ENCODE data around the gene EYS. TPM values are rescaled to one million over a fixed set of nuclear protein-coding genes. Genes with fewer than 3 reads are reported as not detected.

Gene EYS
- polyA plus RNA-seq, 1 of the 3 experiments (the other 2 are of a cell fraction), result 0.05 TPM

DNA sequence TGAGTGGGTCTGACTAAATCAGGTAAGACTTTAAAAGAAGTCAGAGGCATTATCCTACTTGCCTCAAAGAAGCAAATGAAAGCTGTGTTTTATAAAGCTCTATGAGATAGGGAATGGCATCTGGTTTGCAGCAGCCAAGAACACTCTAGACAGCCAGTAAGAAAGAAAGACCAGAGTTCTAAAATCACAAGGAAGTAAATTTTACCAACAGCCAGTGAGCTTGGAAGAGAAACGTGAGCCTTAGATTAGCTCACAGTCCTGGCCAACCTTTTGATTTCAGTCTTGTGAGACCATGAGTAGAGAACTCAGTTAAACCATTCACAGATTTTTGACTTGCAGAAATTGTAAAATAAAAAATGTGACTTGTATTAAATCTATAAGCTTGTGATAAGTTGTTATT, 693.0 kb downstream of the EYS start:
- DNase-seq, result no peak
- H4K20me1 ChIP-seq (ENCODE audit: insufficient read depth), result no peaks in the 10 kb centered on the region
- H2AFZ ChIP-seq (ENCODE audit: low read depth), result no peak overlapping the region
- ChIA-PET CTCF (interaction anchor here (1.2 kb wide), 1 partner anchor 19 kb away, joined by 4 read pairs; no protein-coding TSS in a partner anchor), POLR2A (no interaction called here)
- no peak overlapping the region for H3K9ac ChIP-seq
- WGBS (ENCODE audit: low lambda C conversion rate), result 76% methylated on average over 1 of the region's 1 CpG
- H3K27ac ChIP-seq (ENCODE audit: low read depth in 2 of 2, low read length in 1 of 2), result no peak overlapping the region
- no peaks in the 10 kb centered on the region for H3K9me2 ChIP-seq
- no peaks in the 10 kb centered on the region for H3K79me2 ChIP-seq (ENCODE audit: insufficient read depth)
- H3K36me3 ChIP-seq (replicated peaks in 1 of 2; ENCODE audit: control insufficient read depth in 1 of 2, insufficient read depth in 2 of 2, low read length in 1 of 2), result no peaks in the 10 kb centered on the region
- H3K4me2 ChIP-seq, result no peak overlapping the region
- H3F3A ChIP-seq (replicated peaks; ENCODE audit: insufficient read depth), result no peaks in the 10 kb centered on the region
- TF ChIP-seq NRF1 (IDR thresholded peaks at IDR 0.05; ENCODE audit: low read depth, low read length), result no peak
- TF ChIP-seq SMC3 (IDR thresholded peaks at IDR 0.05; ENCODE audit: low read depth, low read length), result no peak
- TF ChIP-seq CHD2 (IDR thresholded peaks at IDR 0.05; ENCODE audit: low read length, partially characterized antibody), result no peak
- no peaks in the 10 kb centered on the region for H3K4me1 ChIP-seq (ENCODE audit: control insufficient read depth in 1 of 2, insufficient read depth in 2 of 2, low read depth in 1 of 2, low read length in 1 of 2)
- H3K4me3 ChIP-seq (ENCODE audit: low read depth in 2 of 2, low read length in 1 of 2), result no peak overlapping the region
- H3K27me3 ChIP-seq (ENCODE audit: insufficient read depth), result no peaks in the 10 kb centered on the region
- no peaks in the 10 kb centered on the region for H3K9me3 ChIP-seq

DNA sequence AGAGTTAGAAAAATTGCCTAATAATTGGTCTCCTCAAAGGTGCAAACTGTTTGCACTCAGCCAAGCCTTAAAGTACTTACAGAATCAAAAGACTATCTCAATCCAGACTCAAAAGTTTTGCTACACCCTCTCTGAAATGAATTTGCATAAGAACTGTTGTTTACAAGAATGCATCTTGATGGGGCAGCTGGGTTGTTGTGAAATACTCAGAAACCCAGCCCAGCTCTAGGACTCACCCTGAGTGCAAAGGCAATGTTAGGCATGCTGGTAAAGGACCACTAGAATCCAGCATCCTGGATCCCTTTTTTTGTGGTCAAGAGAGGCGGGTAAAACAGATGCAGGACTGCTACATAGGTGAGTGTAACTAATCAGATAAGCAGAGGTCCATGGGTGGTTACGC, 700.2 kb downstream of the EYS start:
- H4K20me1 ChIP-seq (ENCODE audit: insufficient read depth), result no peaks in the 10 kb centered on the region
- TF ChIP-seq, protein P1, sequence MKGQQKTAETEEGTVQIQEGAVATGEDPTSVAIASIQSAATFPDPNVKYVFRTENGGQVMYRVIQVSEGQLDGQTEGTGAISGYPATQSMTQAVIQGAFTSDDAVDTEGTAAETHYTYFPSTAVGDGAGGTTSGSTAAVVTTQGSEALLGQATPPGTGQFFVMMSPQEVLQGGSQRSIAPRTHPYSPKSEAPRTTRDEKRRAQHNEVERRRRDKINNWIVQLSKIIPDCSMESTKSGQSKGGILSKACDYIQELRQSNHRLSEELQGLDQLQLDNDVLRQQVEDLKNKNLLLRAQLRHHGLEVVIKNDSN (IDR thresholded peaks at IDR 0.05; ENCODE audit: borderline replicate concordance, low read depth), result no peak
- DNase-seq, result no peak
- no peaks in the 10 kb centered on the region for H3K9me2 ChIP-seq
- no peak overlapping the region for H3K27ac ChIP-seq (ENCODE audit: low read depth in 2 of 2, low read length in 1 of 2)
- H3K9me3 ChIP-seq, result no peaks in the 10 kb centered on the region
- WGBS (ENCODE audit: low lambda C conversion rate), result 54% methylated on average over 2 of the region's 2 CpGs
- no peaks in the 10 kb centered on the region for H3F3A ChIP-seq (replicated peaks; ENCODE audit: insufficient read depth)
- no peak overlapping the region for H3K4me2 ChIP-seq
- POLR2A ChIA-PET, result no interaction called here
- CTCF ChIA-PET, result no interaction called here
- H3K4me3 ChIP-seq (ENCODE audit: low read depth in 2 of 2, low read length in 1 of 2), result no peak overlapping the region
- no peak overlapping the region for H3K9ac ChIP-seq
- no peaks in the 10 kb centered on the region for H3K4me1 ChIP-seq (ENCODE audit: control insufficient read depth in 1 of 2, insufficient read depth in 2 of 2, low read depth in 1 of 2, low read length in 1 of 2)
- no peaks in the 10 kb centered on the region for H3K79me2 ChIP-seq (ENCODE audit: insufficient read depth)
- no peaks in the 10 kb centered on the region for H3K36me3 ChIP-seq (replicated peaks in 1 of 2; ENCODE audit: control insufficient read depth in 1 of 2, insufficient read depth in 2 of 2, low read length in 1 of 2)
- no peaks in the 10 kb centered on the region for H3K27me3 ChIP-seq (ENCODE audit: insufficient read depth)
- no peak overlapping the region for H2AFZ ChIP-seq (ENCODE audit: low read depth)

DNA sequence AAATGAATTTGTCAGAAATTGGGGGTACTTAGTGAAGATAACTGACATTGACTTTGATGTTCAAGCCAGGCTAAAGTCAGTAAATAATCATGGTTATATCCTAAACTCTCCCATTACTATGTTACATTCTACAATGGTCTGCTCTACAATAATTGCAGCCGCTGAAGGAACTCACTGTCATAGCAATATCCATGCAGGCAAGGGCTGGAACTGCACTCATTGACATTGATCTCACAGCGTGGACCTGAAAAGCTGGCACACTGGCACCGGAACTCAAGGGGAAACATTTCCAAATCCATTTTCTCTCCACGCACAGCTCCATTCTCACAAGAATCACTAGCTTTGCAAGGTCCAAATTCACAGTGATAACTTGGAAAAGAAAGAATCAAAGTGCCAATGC, 702.7 kb downstream of the EYS start:
- H2AFZ ChIP-seq (ENCODE audit: low read depth), result no peak overlapping the region
- no peak overlapping the region for H3K4me3 ChIP-seq (ENCODE audit: low read depth in 2 of 2, low read length in 1 of 2)
- ChIA-PET POLR2A (no interaction called here), CTCF (no interaction called here)
- no peak overlapping the region for H3K4me2 ChIP-seq
- no peak overlapping the region for H3K27ac ChIP-seq (ENCODE audit: low read depth in 2 of 2, low read length in 1 of 2)
- no peaks in the 10 kb centered on the region for H3K27me3 ChIP-seq (ENCODE audit: insufficient read depth)
- H3K79me2 ChIP-seq (ENCODE audit: insufficient read depth), result no peaks in the 10 kb centered on the region
- DNase-seq, result no peak
- no peaks in the 10 kb centered on the region for H3K36me3 ChIP-seq (replicated peaks in 1 of 2; ENCODE audit: control insufficient read depth in 1 of 2, insufficient read depth in 2 of 2, low read length in 1 of 2)
- no peaks in the 10 kb centered on the region for H3K4me1 ChIP-seq (ENCODE audit: control insufficient read depth in 1 of 2, insufficient read depth in 2 of 2, low read depth in 1 of 2, low read length in 1 of 2)
- no peak overlapping the region for H3K9ac ChIP-seq
- no peaks in the 10 kb centered on the region for H3F3A ChIP-seq (replicated peaks; ENCODE audit: insufficient read depth)
- no peaks in the 10 kb centered on the region for H3K9me3 ChIP-seq
- H3K9me2 ChIP-seq, result no peaks in the 10 kb centered on the region
- no peaks in the 10 kb centered on the region for H4K20me1 ChIP-seq (ENCODE audit: insufficient read depth)
- 47% methylated on average over 3 of the region's 4 CpGs for WGBS (ENCODE audit: low lambda C conversion rate)
- TF ChIP-seq, protein P2, sequence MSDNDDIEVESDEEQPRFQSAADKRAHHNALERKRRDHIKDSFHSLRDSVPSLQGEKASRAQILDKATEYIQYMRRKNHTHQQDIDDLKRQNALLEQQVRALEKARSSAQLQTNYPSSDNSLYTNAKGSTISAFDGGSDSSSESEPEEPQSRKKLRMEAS (IDR thresholded peaks at IDR 0.05; ENCODE audit: low read depth), result no peak
- TF ChIP-seq TEAD4 (IDR thresholded peaks at IDR 0.05; ENCODE audit: borderline replicate concordance, insufficient read depth) (no peak), FOSL2 (IDR thresholded peaks at IDR 0.05; ENCODE audit: borderline replicate concordance, low read depth) (no peak), RFX5 (IDR thresholded peaks at IDR 0.05; ENCODE audit: low read length) (no peak), GABPA (IDR thresholded peaks at IDR 0.05; ENCODE audit: low read depth) (no peak), NRF1 (IDR thresholded peaks at IDR 0.05; ENCODE audit: low read depth, low read length) (no peak), JUND (IDR thresholded peaks at IDR 0.05) (no peak), YY1 (IDR thresholded peaks at IDR 0.05; ENCODE audit: low read depth) (no peak), TCF12 (IDR thresholded peaks at IDR 0.05) (no peak), EZH2phosphoT487 (IDR thresholded peaks at IDR 0.05; ENCODE audit: borderline replicate concordance, low read depth) (no peak), CHD2 (IDR thresholded peaks at IDR 0.05; ENCODE audit: low read length, partially characterized antibody) (no peak)
- TF ChIP-seq, protein P3, sequence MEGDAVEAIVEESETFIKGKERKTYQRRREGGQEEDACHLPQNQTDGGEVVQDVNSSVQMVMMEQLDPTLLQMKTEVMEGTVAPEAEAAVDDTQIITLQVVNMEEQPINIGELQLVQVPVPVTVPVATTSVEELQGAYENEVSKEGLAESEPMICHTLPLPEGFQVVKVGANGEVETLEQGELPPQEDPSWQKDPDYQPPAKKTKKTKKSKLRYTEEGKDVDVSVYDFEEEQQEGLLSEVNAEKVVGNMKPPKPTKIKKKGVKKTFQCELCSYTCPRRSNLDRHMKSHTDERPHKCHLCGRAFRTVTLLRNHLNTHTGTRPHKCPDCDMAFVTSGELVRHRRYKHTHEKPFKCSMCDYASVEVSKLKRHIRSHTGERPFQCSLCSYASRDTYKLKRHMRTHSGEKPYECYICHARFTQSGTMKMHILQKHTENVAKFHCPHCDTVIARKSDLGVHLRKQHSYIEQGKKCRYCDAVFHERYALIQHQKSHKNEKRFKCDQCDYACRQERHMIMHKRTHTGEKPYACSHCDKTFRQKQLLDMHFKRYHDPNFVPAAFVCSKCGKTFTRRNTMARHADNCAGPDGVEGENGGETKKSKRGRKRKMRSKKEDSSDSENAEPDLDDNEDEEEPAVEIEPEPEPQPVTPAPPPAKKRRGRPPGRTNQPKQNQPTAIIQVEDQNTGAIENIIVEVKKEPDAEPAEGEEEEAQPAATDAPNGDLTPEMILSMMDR (IDR thresholded peaks at IDR 0.05), result no peak
- TF ChIP-seq, protein P4, sequence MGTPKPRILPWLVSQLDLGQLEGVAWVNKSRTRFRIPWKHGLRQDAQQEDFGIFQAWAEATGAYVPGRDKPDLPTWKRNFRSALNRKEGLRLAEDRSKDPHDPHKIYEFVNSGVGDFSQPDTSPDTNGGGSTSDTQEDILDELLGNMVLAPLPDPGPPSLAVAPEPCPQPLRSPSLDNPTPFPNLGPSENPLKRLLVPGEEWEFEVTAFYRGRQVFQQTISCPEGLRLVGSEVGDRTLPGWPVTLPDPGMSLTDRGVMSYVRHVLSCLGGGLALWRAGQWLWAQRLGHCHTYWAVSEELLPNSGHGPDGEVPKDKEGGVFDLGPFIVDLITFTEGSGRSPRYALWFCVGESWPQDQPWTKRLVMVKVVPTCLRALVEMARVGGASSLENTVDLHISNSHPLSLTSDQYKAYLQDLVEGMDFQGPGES (IDR thresholded peaks at IDR 0.05; ENCODE audit: low read depth, low read length), result no peak
- TF ChIP-seq, protein P5, sequence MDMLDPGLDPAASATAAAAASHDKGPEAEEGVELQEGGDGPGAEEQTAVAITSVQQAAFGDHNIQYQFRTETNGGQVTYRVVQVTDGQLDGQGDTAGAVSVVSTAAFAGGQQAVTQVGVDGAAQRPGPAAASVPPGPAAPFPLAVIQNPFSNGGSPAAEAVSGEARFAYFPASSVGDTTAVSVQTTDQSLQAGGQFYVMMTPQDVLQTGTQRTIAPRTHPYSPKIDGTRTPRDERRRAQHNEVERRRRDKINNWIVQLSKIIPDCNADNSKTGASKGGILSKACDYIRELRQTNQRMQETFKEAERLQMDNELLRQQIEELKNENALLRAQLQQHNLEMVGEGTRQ (IDR thresholded peaks at IDR 0.05; ENCODE audit: borderline replicate concordance, low read depth, low read length), result no peak
- TF ChIP-seq, protein P6, sequence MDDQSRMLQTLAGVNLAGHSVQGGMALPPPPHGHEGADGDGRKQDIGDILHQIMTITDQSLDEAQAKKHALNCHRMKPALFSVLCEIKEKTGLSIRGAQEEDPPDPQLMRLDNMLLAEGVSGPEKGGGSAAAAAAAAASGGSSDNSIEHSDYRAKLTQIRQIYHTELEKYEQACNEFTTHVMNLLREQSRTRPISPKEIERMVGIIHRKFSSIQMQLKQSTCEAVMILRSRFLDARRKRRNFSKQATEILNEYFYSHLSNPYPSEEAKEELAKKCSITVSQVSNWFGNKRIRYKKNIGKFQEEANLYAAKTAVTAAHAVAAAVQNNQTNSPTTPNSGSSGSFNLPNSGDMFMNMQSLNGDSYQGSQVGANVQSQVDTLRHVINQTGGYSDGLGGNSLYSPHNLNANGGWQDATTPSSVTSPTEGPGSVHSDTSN (IDR thresholded peaks at IDR 0.05), result no peak

Data from SK-N-SH (cell line).